HL-60 (cell line): ENCODE results near the gene TACC3.

ENCODE experiments used
- GABPA ChIP-seq: IDR thresholded peaks from 2 replicates; pipeline ENCODE4 v1.6.1; 2012; ENCODE audit warnings: low read depth
- POLR2AphosphoS5 ChIP-seq: IDR thresholded peaks from 2 replicates; pipeline ENCODE4 v1.6.1; 2012; ENCODE audit warnings: low read depth
- TF ChIP-seq, protein P1 (sequence below): IDR thresholded peaks from one replicate; pipeline ENCODE4 v1.5.1; 2011; ENCODE audit warnings: low read length, control low read depth, inconsistent platforms; ENCODE audit not compliant: insufficient read depth

DNA sequence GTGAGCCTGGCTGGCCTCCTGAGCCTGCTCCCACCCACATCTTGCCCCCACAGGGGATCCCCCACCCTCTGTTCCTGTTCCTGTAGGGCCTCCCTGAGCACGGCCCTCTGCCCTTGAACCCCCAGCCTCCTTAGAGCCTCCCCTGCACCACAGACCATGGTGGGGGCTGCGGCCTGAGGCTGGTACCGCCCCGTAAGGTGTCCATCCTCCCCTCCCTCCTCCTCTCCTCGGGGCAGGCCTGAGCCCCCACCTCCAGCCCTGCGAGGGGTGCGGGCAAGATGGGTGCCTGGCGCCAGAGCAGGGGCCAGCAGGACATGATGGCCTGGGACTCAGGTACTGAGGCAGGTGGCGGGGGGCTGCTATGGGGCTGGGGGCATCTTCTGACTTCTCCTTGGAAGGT is 43.3 kb downstream of the TACC3 start:
- TF ChIP-seq, protein P1, sequence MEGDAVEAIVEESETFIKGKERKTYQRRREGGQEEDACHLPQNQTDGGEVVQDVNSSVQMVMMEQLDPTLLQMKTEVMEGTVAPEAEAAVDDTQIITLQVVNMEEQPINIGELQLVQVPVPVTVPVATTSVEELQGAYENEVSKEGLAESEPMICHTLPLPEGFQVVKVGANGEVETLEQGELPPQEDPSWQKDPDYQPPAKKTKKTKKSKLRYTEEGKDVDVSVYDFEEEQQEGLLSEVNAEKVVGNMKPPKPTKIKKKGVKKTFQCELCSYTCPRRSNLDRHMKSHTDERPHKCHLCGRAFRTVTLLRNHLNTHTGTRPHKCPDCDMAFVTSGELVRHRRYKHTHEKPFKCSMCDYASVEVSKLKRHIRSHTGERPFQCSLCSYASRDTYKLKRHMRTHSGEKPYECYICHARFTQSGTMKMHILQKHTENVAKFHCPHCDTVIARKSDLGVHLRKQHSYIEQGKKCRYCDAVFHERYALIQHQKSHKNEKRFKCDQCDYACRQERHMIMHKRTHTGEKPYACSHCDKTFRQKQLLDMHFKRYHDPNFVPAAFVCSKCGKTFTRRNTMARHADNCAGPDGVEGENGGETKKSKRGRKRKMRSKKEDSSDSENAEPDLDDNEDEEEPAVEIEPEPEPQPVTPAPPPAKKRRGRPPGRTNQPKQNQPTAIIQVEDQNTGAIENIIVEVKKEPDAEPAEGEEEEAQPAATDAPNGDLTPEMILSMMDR: no peak
- no peak for TF ChIP-seq POLR2AphosphoS5
- no peak for TF ChIP-seq GABPA
